ENCODE data around the gene RIN3. TPM values are rescaled to one million over a fixed set of nuclear protein-coding genes. Genes with fewer than 3 reads are reported as not detected.

Gene RIN3
- polyA plus RNA-seq, 4 donors = 1.8 to 18.9 (median 12.1) TPM

DNA sequence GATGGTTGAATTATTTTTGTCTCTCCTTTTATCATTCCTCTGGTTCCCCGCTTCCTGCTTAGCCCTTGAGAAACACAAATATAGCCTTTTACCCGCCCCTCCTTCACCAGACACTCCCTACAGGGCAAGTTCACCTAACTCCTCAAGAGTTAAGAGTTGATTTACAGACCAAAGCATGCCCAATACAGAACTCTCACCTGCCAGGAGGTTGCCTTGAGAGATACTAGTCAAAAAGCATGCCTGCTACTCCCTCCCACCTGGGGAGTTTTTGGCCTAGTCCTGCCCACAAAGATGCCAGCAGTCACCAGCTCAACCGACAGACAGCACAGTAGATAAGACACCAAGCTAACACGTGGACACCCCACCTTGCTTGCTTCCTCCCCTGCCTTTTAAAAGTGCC lies 223.6 kb downstream of the RIN3 start:
- Histone ChIP-seq H3K4me3 (ENCODE audit: low read depth in 1 of 3, low read length in 3 of 3) (no peak overlapping the region), H3K4me1 (ENCODE audit: control insufficient read depth in 3 of 3, insufficient read depth in 2 of 3, low read depth in 1 of 3, low read length in 2 of 3) (peaks cover 0 to 16% (median 6%) of the 10 kb centered on the region in 3 donors), H3K36me3 (ENCODE audit: control insufficient read depth in 3 of 3, insufficient read depth in 2 of 3, low read depth in 1 of 3, low read length in 3 of 3) (peaks cover 0 to 40% (median 0%) of the 10 kb centered on the region in 3 donors), H3K9me3 (ENCODE audit: control insufficient read depth in 2 of 2, insufficient read depth in 1 of 2, low read depth in 1 of 2, low read length in 1 of 2) (no peaks in the 10 kb centered on the region), H3K27ac (ENCODE audit: low read depth in 1 of 3, low read length in 2 of 3) (peak overlapping the region in 1 of 3 donors; percentile 52), H3K27me3 (ENCODE audit: control insufficient read depth in 3 of 3, insufficient read depth in 3 of 3, low read length in 3 of 3) (no peaks in the 10 kb centered on the region)
- FAIRE-seq (no peak), DNase-seq (peak; percentile 40 to 46)
- 7 to 33% (median 19%) methylated on average over 4 of the region's 4 CpGs for WGBS, 3 donors

DNA sequence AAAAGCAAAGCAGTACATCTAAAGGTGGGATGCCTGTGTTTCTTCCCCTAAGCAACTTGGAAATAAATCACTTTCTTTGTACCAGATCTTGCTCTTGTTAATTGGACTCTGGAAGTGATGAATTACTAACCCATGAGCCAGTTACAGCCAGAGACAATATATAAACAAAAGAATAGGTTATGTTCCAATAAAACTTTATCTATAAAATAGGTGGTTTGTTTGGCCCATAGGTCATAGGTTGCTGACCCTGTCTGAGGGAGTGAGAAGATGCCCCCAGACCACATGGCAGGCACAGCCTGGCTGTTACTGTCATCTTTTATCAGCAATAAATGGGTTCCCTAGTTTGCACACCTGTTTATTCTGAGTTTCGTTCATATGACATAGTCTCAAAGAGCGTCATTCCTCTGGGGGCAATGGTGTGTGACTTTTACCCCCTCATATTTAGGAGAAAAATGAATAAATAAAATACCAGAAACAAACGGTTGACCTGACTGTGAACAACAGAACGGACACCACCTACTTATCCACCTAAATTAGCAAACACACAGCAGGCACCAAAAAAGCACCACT lies 224.1 kb downstream of the RIN3 start:
- Histone ChIP-seq H3K36me3 (ENCODE audit: control insufficient read depth in 3 of 3, insufficient read depth in 2 of 3, low read depth in 1 of 3, low read length in 3 of 3) (peaks cover 0 to 42% (median 2%) of the 10 kb centered on the region in 3 donors), H3K27me3 (ENCODE audit: control insufficient read depth in 3 of 3, insufficient read depth in 3 of 3, low read length in 3 of 3) (no peaks in the 10 kb centered on the region), H3K4me3 (ENCODE audit: low read depth in 1 of 3, low read length in 3 of 3) (no peak overlapping the region), H3K4me1 (ENCODE audit: control insufficient read depth in 3 of 3, insufficient read depth in 2 of 3, low read depth in 1 of 3, low read length in 2 of 3) (peaks cover 0 to 16% (median 6%) of the 10 kb centered on the region in 3 donors), H3K9me3 (ENCODE audit: control insufficient read depth in 2 of 2, insufficient read depth in 1 of 2, low read depth in 1 of 2, low read length in 1 of 2) (no peaks in the 10 kb centered on the region), H3K27ac (ENCODE audit: low read depth in 1 of 3, low read length in 2 of 3) (peak overlapping the region in 1 of 3 donors; percentile 52)
- peak in 1 of 2 donors; percentile 28 for DNase-seq
- FAIRE-seq = no peak
- 68 to 76% (median 73%) methylated on average over 4 of the region's 4 CpGs for WGBS, 3 donors

Other genes with a start within 250 kb of the RIN3 start
- gene SLC24A4, start 190.6 kb upstream of the RIN3 start, polyA plus RNA-seq = under 1 TPM in 2 of 4 donors, not detected in 2; 0.16 to 0.31 TPM
- 100 to 1,000 TPM in 1 of 4 donors, 10 to 100 TPM in 3; 57.8 to 386 (median 62.3) TPM for gene LGMN, start 234.8 kb downstream of the RIN3 start, polyA plus RNA-seq